HG03575 (cell line): Measurements from ENCODE around the gene FLT4.

ENCODE experiments used
- ATAC-seq: cut with Tn5 transposase; IDR thresholded peaks from one replicate; pipeline ENCODE4 v1.9.1; 2021; ENCODE audit not compliant: unreplicated experiment, insufficient number of reproducible peaks, low FRiP score; ENCODE audit errors: extremely low read depth

The FLT4 gene

GRCh38 chr5:180599590-180599914 is 49.8 kb downstream of the FLT4 start:
- no peak for ATAC-seq

- no peak for ATAC-seq
Observed at GRCh38 chr5:180598797-180599589, 50.4 kb downstream of the FLT4 start.

- ATAC-seq: no peak
Observed at GRCh38 chr5:180598316-180598701, 51.1 kb downstream of the FLT4 start.

- no peak for ATAC-seq
Observed at GRCh38 chr5:180596668-180597231, 52.6 kb downstream of the FLT4 start.

- no peak for ATAC-seq
Observed at GRCh38 chr5:180596115-180596667, 53.2 kb downstream of the FLT4 start.

GRCh38 chr5:180595381-180596114 is 53.9 kb downstream of the FLT4 start:
- ATAC-seq: no peak

- no peak for ATAC-seq
Observed at GRCh38 chr5:180595046-180595379, 54.4 kb downstream of the FLT4 start.

- ATAC-seq: no peak
Observed at GRCh38 chr5:180594311-180595045, 54.9 kb downstream of the FLT4 start.

GRCh38 chr5:180593446-180594206 is 55.8 kb downstream of the FLT4 start:
- ATAC-seq: no peak

GRCh38 chr5:180592176-180592575 is 57.2 kb downstream of the FLT4 start:
- ATAC-seq: no peak

- ATAC-seq: no peak
Observed at GRCh38 chr5:180591311-180591887, 58.0 kb downstream of the FLT4 start, which contains the start of gene SCGB3A1. TSS of gene SCGB3A1 (minus strand) at chr5:180591499. CDS start at chr5:180591462, 37 bp downstream.

GRCh38 chr5:180590543-180591310 is 58.7 kb downstream of the FLT4 start:
- no peak for ATAC-seq

GRCh38 chr5:180589771-180590542 is 59.4 kb downstream of the FLT4 start:
- ATAC-seq: no peak

- no peak for ATAC-seq
Observed at GRCh38 chr5:180586870-180587269, 62.5 kb downstream of the FLT4 start.

GRCh38 chr5:180586204-180586603 is 63.2 kb downstream of the FLT4 start:
- ATAC-seq: no peak

GRCh38 chr5:180583738-180584137 is 65.7 kb downstream of the FLT4 start:
- no peak for ATAC-seq

GRCh38 chr5:180580681-180581080 is 68.7 kb downstream of the FLT4 start:
- no peak for ATAC-seq
